ENCODE results near the gene GTPBP4.

The GTPBP4 gene

GRCh38 chr10:955820-956217 lies 32.4 kb upstream of the GTPBP4 start:
- no peak overlapping the region for H3K4me2 ChIP-seq (ENCODE audit: low read length)
- H3K27me3 ChIP-seq (ENCODE audit: insufficient read depth, low read length) = no peaks in the 10 kb centered on the region; the same call in 1 of the 2 replicates
- no peaks in the 10 kb centered on the region for H3K4me1 ChIP-seq (ENCODE audit: insufficient read depth, low read length, severe bottlenecking)
- H2AFZ ChIP-seq (ENCODE audit: low read length) = no peak overlapping the region
- H3K79me2 ChIP-seq (ENCODE audit: insufficient read depth, low read length) = no peaks in the 10 kb centered on the region
- no peaks in the 10 kb centered on the region for H3F3A ChIP-seq (ENCODE audit: insufficient read depth, low read length)
- H3K36me3 ChIP-seq (ENCODE audit: insufficient read depth, low read length) = no peaks in the 10 kb centered on the region
- no peak for TF ChIP-seq CTCF (IDR thresholded peaks at IDR 0.05; ENCODE audit: low read length)
- no peak overlapping the region for H3K4me3 ChIP-seq (ENCODE audit: low read depth, low read length, poor library complexity, severe bottlenecking)
- H3K9ac ChIP-seq (ENCODE audit: low read length) = no peak overlapping the region
- no peaks in the 10 kb centered on the region for H3K9me3 ChIP-seq (ENCODE audit: low read length)
- no peaks in the 10 kb centered on the region for H4K20me1 ChIP-seq (ENCODE audit: insufficient read depth, low read length)
- no peaks in the 10 kb centered on the region for H3K9me2 ChIP-seq (ENCODE audit: low read depth, low read length)
- no peak overlapping the region for H3K27ac ChIP-seq (ENCODE audit: low read depth, low read length, poor library complexity, severe bottlenecking)

DNA sequence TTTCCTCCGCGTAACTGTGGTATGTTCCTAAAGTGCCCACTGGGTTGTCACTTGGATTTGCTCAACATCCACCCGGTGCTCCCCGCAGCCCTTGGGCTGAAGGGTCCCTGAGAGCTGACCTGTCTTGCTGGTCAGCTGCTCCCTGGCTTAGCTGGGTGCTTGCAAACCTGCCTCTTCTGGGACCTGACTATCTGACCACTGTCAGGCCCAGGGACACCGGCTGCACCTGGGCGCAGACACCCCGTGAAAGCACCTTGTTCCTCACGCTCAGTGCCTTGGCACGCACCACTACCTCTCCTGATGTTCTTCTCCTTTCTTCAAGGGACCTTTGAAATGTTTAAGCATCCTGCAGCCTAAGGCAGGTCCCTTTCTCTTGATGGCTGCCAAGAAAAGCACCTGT lies 30.1 kb upstream of the GTPBP4 start:
- TF ChIP-seq CTCF (IDR thresholded peaks at IDR 0.05; ENCODE audit: low read length) (no peak), EZH2 (IDR thresholded peaks at IDR 0.05; ENCODE audit: borderline replicate concordance, low read length) (no peak)
- Histone ChIP-seq H3K9me3 (ENCODE audit: low read length) (no peaks in the 10 kb centered on the region), H2AFZ (ENCODE audit: low read length) (no peak overlapping the region), H3K36me3 (ENCODE audit: insufficient read depth, low read length) (no peaks in the 10 kb centered on the region), H3K27me3 (ENCODE audit: insufficient read depth, low read length) (no peaks in the 10 kb centered on the region; the same call in 1 of the 2 replicates), H3K27ac (ENCODE audit: low read depth, low read length, poor library complexity, severe bottlenecking) (no peak overlapping the region), H3K9ac (ENCODE audit: low read length) (no peak overlapping the region), H3K4me3 (ENCODE audit: low read depth, low read length, poor library complexity, severe bottlenecking) (no peak overlapping the region), H3K4me2 (ENCODE audit: low read length) (no peak overlapping the region), H3K79me2 (ENCODE audit: insufficient read depth, low read length) (no peaks in the 10 kb centered on the region), H4K20me1 (ENCODE audit: insufficient read depth, low read length) (no peaks in the 10 kb centered on the region), H3K4me1 (ENCODE audit: insufficient read depth, low read length, severe bottlenecking) (no peaks in the 10 kb centered on the region), H3F3A (ENCODE audit: insufficient read depth, low read length) (no peaks in the 10 kb centered on the region), H3K9me2 (ENCODE audit: low read depth, low read length) (no peaks in the 10 kb centered on the region)

- H3K4me3 ChIP-seq (ENCODE audit: low read depth, low read length, poor library complexity, severe bottlenecking) = no peak overlapping the region
- no peak overlapping the region for H3K9ac ChIP-seq (ENCODE audit: low read length)
- no peaks in the 10 kb centered on the region for H3F3A ChIP-seq (ENCODE audit: insufficient read depth, low read length)
- no peaks in the 10 kb centered on the region for H3K79me2 ChIP-seq (ENCODE audit: insufficient read depth, low read length)
- H2AFZ ChIP-seq (ENCODE audit: low read length) = no peak overlapping the region
- no peaks in the 10 kb centered on the region; the same call in 1 of the 2 replicates for H3K27me3 ChIP-seq (ENCODE audit: insufficient read depth, low read length)
- no peak overlapping the region for H3K27ac ChIP-seq (ENCODE audit: low read depth, low read length, poor library complexity, severe bottlenecking)
- no peaks in the 10 kb centered on the region for H3K36me3 ChIP-seq (ENCODE audit: insufficient read depth, low read length)
- H3K4me1 ChIP-seq (ENCODE audit: insufficient read depth, low read length, severe bottlenecking) = no peaks in the 10 kb centered on the region
- TF ChIP-seq EZH2 (IDR thresholded peaks at IDR 0.05; ENCODE audit: borderline replicate concordance, low read length) (no peak), CTCF (IDR thresholded peaks at IDR 0.05; ENCODE audit: low read length) (no peak)
- no peaks in the 10 kb centered on the region for H3K9me3 ChIP-seq (ENCODE audit: low read length)
- H3K9me2 ChIP-seq (ENCODE audit: low read depth, low read length) = no peaks in the 10 kb centered on the region
- H3K4me2 ChIP-seq (ENCODE audit: low read length) = no peak overlapping the region
- no peaks in the 10 kb centered on the region for H4K20me1 ChIP-seq (ENCODE audit: insufficient read depth, low read length)
These were observed 29.4 kb upstream of the GTPBP4 start for GRCh38 chr10:958856-959255.
